NT2/D1 (cell line): ENCODE measurements around the gene RNF220.

Experiments
- DNase-seq: peaks from one replicate; pipeline ENCODE4 v3.0.0-alpha.2; 2011; ENCODE audit warnings: low read depth, low spot score
- H3K27me3 ChIP-seq: 2 replicates; pipeline ENCODE4 v1.6.0; 2011; ENCODE audit warnings: mild to moderate bottlenecking; ENCODE audit not compliant: insufficient read length, insufficient read depth
- H3K36me3 ChIP-seq: 2 replicates; pipeline ENCODE4 v1.6.1; 2011; ENCODE audit warnings: mild to moderate bottlenecking, low read length, mixed read lengths; ENCODE audit not compliant: insufficient read depth, insufficient read length
- H3K4me1 ChIP-seq: 2 replicates; pipeline ENCODE4 v1.5.1; 2011; ENCODE audit not compliant: insufficient read depth, insufficient read length
- H3K4me3 ChIP-seq: 2 replicates; pipeline ENCODE4 v1.5.1; 2011; ENCODE audit warnings: low read depth; ENCODE audit not compliant: insufficient read length
- H3K9ac ChIP-seq: 2 replicates; pipeline ENCODE4 v1.6.0; 2011; ENCODE audit warnings: low read depth; ENCODE audit not compliant: insufficient read length
- H3K9me3 ChIP-seq: 2 replicates; pipeline ENCODE4 v1.5.1; 2011; ENCODE audit warnings: mild to moderate bottlenecking, low read length; ENCODE audit not compliant: insufficient read depth
- SUZ12 ChIP-seq: IDR thresholded peaks from 2 replicates; pipeline ENCODE4 v1.6.1; 2011; ENCODE audit not compliant: insufficient read length, insufficient read depth; ENCODE audit errors: extremely low read depth
- YY1 ChIP-seq: IDR thresholded peaks from 2 replicates; pipeline ENCODE4 v1.6.1; 2011; ENCODE audit not compliant: insufficient read length, insufficient read depth
- ZNF274 ChIP-seq: IDR thresholded peaks from 2 replicates; pipeline ENCODE4 v1.6.1; 2011; ENCODE audit warnings: mild to moderate bottlenecking, low read depth, low read length

RNF220 gene

DNA sequence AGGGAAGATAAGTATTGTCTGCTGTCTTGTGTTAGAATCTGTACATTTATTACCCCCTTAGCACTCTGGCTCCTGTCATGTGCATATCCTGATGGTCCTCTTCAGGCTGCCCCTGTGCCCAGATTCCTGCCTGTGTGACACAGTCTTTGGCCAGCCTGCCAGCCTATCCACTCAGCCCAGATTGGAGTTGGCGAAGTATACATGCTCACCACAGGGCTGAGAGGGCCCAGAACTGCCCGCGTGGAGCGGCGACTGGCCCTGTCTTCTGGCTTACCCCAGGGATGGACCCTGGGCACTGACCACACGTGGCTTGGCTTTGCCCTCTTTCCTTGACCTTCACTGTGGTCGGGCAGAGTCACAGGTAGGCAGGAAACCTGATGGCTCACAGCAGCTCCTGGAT lies 11.4 kb downstream of the RNF220 start:
- Histone ChIP-seq H3K27me3 (peaks cover 90% of the 10 kb centered on the region), H3K9me3 (no peaks in the 10 kb centered on the region), H3K36me3 (no peaks in the 10 kb centered on the region), H3K9ac (no peak overlapping the region), H3K4me3 (no peak overlapping the region), H3K4me1 (no peaks in the 10 kb centered on the region)
- no peak for TF ChIP-seq ZNF274
- no peak for TF ChIP-seq SUZ12
- TF ChIP-seq YY1: no peak
- DNase-seq: no peak

DNA sequence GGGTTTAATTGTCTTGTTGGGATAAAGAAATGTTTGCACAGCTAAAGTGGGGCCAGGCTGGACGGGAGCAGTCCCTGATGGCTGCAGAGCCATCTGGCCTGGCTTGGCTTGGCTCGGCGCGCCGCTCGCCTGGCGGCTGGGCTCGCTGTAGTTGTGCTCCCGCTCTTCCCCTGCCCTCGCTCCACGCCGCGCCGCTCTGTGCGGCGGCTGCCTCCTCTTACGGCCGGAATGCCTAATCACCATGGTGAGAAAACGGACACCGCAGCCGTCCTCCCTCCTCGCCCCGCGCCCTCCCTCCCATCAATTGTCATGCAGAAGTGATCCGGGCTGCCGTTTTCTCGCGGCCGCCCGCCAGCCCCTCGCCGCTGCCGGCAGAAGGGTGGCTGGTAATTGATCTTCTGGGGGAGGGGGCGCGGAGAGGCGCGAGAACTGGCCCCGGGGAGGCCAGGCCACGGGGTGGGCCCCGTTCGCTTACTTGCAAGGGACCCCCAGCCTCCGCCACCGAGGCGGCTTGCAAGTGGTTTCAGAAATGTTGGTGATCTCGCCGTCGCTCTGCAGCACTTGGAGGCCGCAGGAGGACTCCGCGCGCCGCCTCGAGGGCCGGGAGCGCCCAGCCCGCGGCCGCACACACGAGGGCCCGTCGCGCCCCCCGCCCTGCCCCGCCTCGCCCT lies 12.4 kb downstream of the RNF220 start:
- peak overlapping the region; percentile 36 for H3K4me3 ChIP-seq
- peaks cover 5% of the 10 kb centered on the region for H3K4me1 ChIP-seq
- H3K9me3 ChIP-seq: no peaks in the 10 kb centered on the region
- peak overlapping the region; percentile 68 for H3K9ac ChIP-seq
- H3K36me3 ChIP-seq: no peaks in the 10 kb centered on the region
- H3K27me3 ChIP-seq: peaks cover 79% of the 10 kb centered on the region
- DNase-seq: peak; percentile 96
- no peak for TF ChIP-seq YY1
- TF ChIP-seq ZNF274: no peak
- TF ChIP-seq SUZ12: no peak

DNA sequence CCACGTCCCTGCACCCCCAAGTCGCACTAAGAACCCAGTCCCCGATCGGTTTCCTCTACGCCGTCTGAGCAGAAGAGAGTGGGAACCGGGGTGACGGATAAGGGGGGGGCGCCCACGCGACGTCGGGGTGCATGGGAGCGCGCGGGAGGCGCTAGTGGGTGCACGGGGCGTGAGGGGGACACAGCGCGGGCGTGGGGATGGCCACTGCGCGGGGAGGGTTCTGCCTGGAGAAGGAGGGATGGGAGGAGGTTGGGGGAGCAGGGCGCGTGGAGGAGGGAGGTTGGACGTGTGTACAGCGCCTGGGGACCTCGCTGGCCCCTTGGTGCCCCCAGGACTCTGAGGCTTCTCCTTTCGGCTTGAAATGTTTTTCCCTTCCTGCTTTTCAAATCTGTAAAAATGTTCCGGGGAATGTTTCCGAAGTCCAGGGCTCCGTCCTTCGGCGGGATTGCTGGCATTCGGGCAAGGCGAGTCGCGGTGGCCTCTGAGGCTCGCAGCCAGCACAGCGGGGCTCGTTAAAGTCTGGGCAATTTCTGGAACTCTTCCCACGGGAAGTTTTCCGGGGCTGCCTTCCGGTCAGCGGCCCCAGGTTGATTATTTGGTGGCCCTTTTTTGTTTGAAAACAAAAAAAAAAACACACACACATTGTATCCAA lies 13.1 kb downstream of the RNF220 start:
- peak overlapping the region; percentile 36 for H3K4me3 ChIP-seq
- no peaks in the 10 kb centered on the region for H3K36me3 ChIP-seq
- H3K4me1 ChIP-seq: peaks cover 5% of the 10 kb centered on the region
- peak overlapping the region; percentile 68 for H3K9ac ChIP-seq
- H3K27me3 ChIP-seq: peaks cover 77% of the 10 kb centered on the region
- DNase-seq: no peak
- H3K9me3 ChIP-seq: no peaks in the 10 kb centered on the region
- no peak for TF ChIP-seq ZNF274
- peak; percentile 36 for TF ChIP-seq SUZ12
- TF ChIP-seq YY1: no peak

GRCh38 chr1:44419901-44420300 lies 14.8 kb downstream of the RNF220 start:
- H3K36me3 ChIP-seq: no peaks in the 10 kb centered on the region
- no peaks in the 10 kb centered on the region for H3K9me3 ChIP-seq
- no peak for TF ChIP-seq SUZ12
- no peak for TF ChIP-seq YY1
- no peak for TF ChIP-seq ZNF274
- no peak overlapping the region for H3K9ac ChIP-seq
- H3K4me1 ChIP-seq: peaks cover 5% of the 10 kb centered on the region
- no peak overlapping the region for H3K4me3 ChIP-seq
- peaks cover 64% of the 10 kb centered on the region for H3K27me3 ChIP-seq
- DNase-seq: no peak

GRCh38 chr1:44420535-44420934 lies 15.5 kb downstream of the RNF220 start:
- no peak for DNase-seq
- Histone ChIP-seq H3K9me3 (no peaks in the 10 kb centered on the region), H3K4me1 (peaks cover 5% of the 10 kb centered on the region), H3K4me3 (no peak overlapping the region), H3K27me3 (peaks cover 57% of the 10 kb centered on the region), H3K36me3 (no peaks in the 10 kb centered on the region), H3K9ac (no peak overlapping the region)
- TF ChIP-seq YY1: no peak
- TF ChIP-seq SUZ12: no peak
- TF ChIP-seq ZNF274: no peak

DNA sequence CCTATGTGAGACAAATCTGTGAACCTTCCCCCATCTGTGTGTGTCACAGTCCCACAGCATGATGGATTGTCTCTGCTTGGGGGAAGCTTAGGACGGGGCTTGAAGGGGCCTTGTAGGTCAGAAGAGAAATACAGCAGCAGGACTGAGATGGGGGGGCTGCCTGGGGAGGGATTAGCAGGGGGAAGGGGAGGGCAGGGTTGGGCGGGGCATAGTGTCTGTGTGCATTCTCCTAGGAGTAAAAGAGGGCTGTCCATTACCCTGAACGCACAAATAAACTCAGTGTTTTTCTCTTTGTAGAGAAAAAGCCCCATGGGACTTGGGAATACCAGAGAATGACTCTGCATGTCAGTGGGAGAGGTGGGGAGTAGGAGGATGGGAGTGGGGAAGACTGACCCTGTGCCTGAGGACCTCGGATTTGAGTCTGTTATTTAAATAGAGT lies 16.4 kb downstream of the RNF220 start:
- Histone ChIP-seq H3K4me3 (no peak overlapping the region), H3K27me3 (peaks cover 48% of the 10 kb centered on the region), H3K4me1 (peaks cover 5% of the 10 kb centered on the region), H3K36me3 (no peaks in the 10 kb centered on the region), H3K9ac (no peak overlapping the region), H3K9me3 (no peaks in the 10 kb centered on the region)
- DNase-seq: no peak
- TF ChIP-seq SUZ12: no peak
- TF ChIP-seq YY1: no peak
- no peak for TF ChIP-seq ZNF274

DNA sequence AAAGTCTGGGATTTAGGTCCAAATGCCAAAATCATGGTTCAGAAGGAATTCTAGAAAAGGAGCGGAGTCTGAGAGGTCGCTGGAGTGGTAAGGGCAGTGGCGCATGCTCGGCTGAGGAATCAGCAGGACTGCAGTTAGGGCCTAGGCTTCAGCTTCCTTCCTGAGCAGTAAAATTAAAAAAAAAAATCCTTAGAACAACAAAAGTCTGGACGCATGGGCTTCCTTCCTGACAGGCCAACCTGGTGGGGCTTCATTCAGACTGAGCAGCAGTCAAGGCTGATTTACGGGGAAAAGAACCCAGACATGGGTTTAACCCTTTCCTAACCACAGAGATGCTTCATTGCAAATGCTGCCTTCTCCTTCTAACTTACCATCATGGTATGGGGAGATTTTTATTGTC lies 17.1 kb downstream of the RNF220 start:
- H3K27me3 ChIP-seq: peaks cover 45% of the 10 kb centered on the region
- no peaks in the 10 kb centered on the region for H3K9me3 ChIP-seq
- no peak overlapping the region for H3K9ac ChIP-seq
- no peaks in the 10 kb centered on the region for H3K36me3 ChIP-seq
- no peak overlapping the region for H3K4me3 ChIP-seq
- TF ChIP-seq ZNF274: no peak
- TF ChIP-seq YY1: no peak
- no peak for TF ChIP-seq SUZ12
- DNase-seq: no peak
- H3K4me1 ChIP-seq: peaks cover 5% of the 10 kb centered on the region
